HEK293 (cell line): ENCODE data around the gene CLDN7.

ENCODE experiments used
- ELK4 ChIP-seq: IDR thresholded peaks from 2 replicates; pipeline ENCODE4 v1.6.1; 2011; ENCODE audit warnings: mild to moderate bottlenecking, low read depth, low read length, borderline replicate concordance
- FEZF1 ChIP-seq: fragments of 450-650 bp; formaldehyde crosslinking; IDR thresholded peaks from 2 replicates; pipeline ENCODE4 v1.5.1; 2016; ENCODE audit warnings: missing biosample characterization, missing genetic modification characterization
- HIC1 ChIP-seq: fragments of 450-650 bp; formaldehyde crosslinking; IDR thresholded peaks from 2 replicates; pipeline ENCODE4 v1.5.1; 2016; ENCODE audit warnings: missing biosample characterization, missing genetic modification characterization
- REST ChIP-seq: fragments of 450-650 bp; formaldehyde crosslinking; IDR thresholded peaks from 2 replicates; pipeline ENCODE4 v1.5.1; 2016; ENCODE audit warnings: missing biosample characterization, missing genetic modification characterization
- YY1 ChIP-seq: fragments of 450-650 bp; formaldehyde crosslinking; IDR thresholded peaks from 2 replicates; pipeline ENCODE4 v1.5.1; 2018; ENCODE audit warnings: missing biosample characterization, missing genetic modification characterization
- ZBTB11 ChIP-seq: fragments of 450-650 bp; formaldehyde crosslinking; conservative IDR thresholded peaks from 2 replicates; pipeline ENCODE4 v1.5.1; 2016; ENCODE audit warnings: low read depth, missing biosample characterization, missing genetic modification characterization
- ZNF274 ChIP-seq, 2 experiments: fragments of 200-500 bp in 1 of 2; fragments of 450-650 bp in 1 of 2; sonication (Bioruptor generic) in 1 of 2; formaldehyde crosslinking in 1 of 2; IDR thresholded peaks; 2 replicates each; pipeline versions ENCODE4 v1.5.1 to v1.6.1; 2014 to 2016; ENCODE audit warnings: borderline replicate concordance in 1 of 2, inconsistent platforms in 1 of 2, low read length in 1 of 2, missing biosample characterization in 1 of 2, missing genetic modification characterization in 1 of 2
- ZNF664 ChIP-seq: fragments of 450-650 bp; formaldehyde crosslinking; IDR thresholded peaks from 2 replicates; pipeline ENCODE4 v1.5.1; 2016; ENCODE audit warnings: missing biosample characterization, missing genetic modification characterization
- TF ChIP-seq, protein P1 (sequence below): fragments of 450-650 bp; formaldehyde crosslinking; IDR thresholded peaks from 2 replicates; pipeline ENCODE4 v1.5.1; 2016; ENCODE audit warnings: missing biosample characterization, missing genetic modification characterization

DNA sequence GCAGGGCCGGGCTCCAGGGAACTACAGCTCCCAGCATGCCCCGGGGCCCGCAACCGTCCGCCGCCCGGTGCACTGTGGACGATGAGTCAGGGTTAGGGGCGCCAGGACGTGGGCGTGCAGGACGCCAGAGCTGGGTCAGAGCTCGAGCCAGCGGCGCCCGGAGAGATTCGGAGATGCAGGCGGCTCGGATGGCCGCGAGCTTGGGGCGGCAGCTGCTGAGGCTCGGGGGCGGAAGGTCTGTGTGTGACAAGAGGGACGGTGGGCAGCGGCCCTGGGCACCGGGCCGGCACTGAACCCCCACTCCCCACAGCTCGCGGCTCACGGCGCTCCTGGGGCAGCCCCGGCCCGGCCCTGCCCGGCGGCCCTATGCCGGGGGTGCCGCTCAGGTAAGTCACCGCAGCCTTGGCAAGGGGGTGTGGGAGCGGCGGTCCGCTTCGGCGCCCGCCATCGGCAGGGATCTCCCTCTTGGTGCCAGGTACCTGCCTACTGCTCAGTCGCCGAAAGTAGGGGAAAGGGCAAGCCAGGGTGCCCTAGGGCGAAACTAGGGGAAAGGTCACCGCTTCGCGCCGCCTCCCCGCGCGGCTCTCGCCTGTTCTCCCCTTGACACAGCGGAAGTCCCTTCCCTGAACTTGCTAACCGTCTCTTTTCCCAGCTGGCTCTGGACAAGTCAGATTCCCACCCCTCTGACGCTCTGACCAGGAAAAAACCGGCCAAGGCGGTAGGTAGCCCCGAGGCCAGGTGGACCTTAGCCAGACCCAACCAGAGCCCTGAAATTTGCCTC, 42.3 kb downstream of the CLDN7 start, which contains the start of the genes ACADVL and DLG4:
- TF ChIP-seq REST (tag by site-specific recombination) (peak; percentile 20; the same call in 1 of the 2 replicates), ELK4 (no peak), ZBTB11 (tag by site-specific recombination) (peak; percentile 68), FEZF1 (tag by site-specific recombination) (no peak), YY1 (tag by site-specific recombination) (peak; percentile 26; the same call in 1 of the 2 replicates), HIC1 (tag by site-specific recombination) (peak; percentile 91), ZNF664 (tag by site-specific recombination) (no peak), ZNF274 (IDR thresholded peaks at IDR 0.05; ENCODE audit: low read length) (no peak), ZNF274 (tag by site-specific recombination; IDR thresholded peaks at IDR 0.05; ENCODE audit: borderline replicate concordance) (no peak)
- TF ChIP-seq, protein P1, sequence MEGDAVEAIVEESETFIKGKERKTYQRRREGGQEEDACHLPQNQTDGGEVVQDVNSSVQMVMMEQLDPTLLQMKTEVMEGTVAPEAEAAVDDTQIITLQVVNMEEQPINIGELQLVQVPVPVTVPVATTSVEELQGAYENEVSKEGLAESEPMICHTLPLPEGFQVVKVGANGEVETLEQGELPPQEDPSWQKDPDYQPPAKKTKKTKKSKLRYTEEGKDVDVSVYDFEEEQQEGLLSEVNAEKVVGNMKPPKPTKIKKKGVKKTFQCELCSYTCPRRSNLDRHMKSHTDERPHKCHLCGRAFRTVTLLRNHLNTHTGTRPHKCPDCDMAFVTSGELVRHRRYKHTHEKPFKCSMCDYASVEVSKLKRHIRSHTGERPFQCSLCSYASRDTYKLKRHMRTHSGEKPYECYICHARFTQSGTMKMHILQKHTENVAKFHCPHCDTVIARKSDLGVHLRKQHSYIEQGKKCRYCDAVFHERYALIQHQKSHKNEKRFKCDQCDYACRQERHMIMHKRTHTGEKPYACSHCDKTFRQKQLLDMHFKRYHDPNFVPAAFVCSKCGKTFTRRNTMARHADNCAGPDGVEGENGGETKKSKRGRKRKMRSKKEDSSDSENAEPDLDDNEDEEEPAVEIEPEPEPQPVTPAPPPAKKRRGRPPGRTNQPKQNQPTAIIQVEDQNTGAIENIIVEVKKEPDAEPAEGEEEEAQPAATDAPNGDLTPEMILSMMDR (tag by site-specific recombination) = no peak
